Activated naive CD8-positive, alpha-beta T cell treated with anti-CD3 and anti-CD28 coated beads, Interleukin-2, amount 10 ng/mL, durations not matched to agents 7 days and 5 days (primary cell): ENCODE measurements around the gene DLX5. TPM values are rescaled to one million over a fixed set of nuclear protein-coding genes. Genes with fewer than 3 reads are reported as not detected.
A peak's percentile ranks its signal among the peaks of the same experiment; 100 is the strongest.
"Not testable (repeated sequence)": the region's sequence is repeated elsewhere in the genome, so short reads cannot be mapped to it uniquely, and the experiment has no call there.

Source experiments
- ATAC-seq: fragments of 150-1000 bp; cut with Tn5 transposase; one replicate; pipeline ENCODE4 v1.10.0; 2021; ENCODE audit warnings: low read depth, moderate library complexity
- POLR2A ChIA-PET: fragments of 350-600 bp; sonication (Branson Sonifier 250); formaldehyde crosslinking; loops from one replicate; lab custom pipeline; 2021; ENCODE audit warnings: antibody characterized with exemption; lab: Charles Lee
- DNase-seq: peaks from one replicate; pipeline ENCODE4 v3.0.0; 2021
- H3K27ac Mint-ChIP-seq: one replicate; pipeline ENCODE4 v1.8.0; 2022; ENCODE audit warnings: mild to moderate bottlenecking, mixed read lengths
- H3K27me3 Mint-ChIP-seq: one replicate; pipeline ENCODE4 v1.8.0; 2022; ENCODE audit warnings: mild to moderate bottlenecking, moderate library complexity, mixed read lengths
- H3K36me3 Mint-ChIP-seq: one replicate; pipeline ENCODE4 v1.8.0; 2021; ENCODE audit warnings: mild to moderate bottlenecking, mixed read lengths
- H3K4me1 Mint-ChIP-seq: one replicate; pipeline ENCODE4 v1.8.0; 2021; ENCODE audit warnings: mixed read lengths
- H3K4me3 Mint-ChIP-seq: one replicate; pipeline ENCODE4 v1.8.0; 2022; ENCODE audit warnings: mild to moderate bottlenecking, moderate library complexity, mixed read lengths
- H3K9me3 Mint-ChIP-seq: one replicate; pipeline ENCODE4 v1.8.0; 2021; ENCODE audit warnings: mixed read lengths
- total RNA-seq, 2 experiments: library from RNA; stranded (reverse); gene quantifications; one replicate each; pipeline ENCODE4 v1.2.3, GENCODE V29; 2021

DLX5 gene
- total RNA-seq = not detected

DNA sequence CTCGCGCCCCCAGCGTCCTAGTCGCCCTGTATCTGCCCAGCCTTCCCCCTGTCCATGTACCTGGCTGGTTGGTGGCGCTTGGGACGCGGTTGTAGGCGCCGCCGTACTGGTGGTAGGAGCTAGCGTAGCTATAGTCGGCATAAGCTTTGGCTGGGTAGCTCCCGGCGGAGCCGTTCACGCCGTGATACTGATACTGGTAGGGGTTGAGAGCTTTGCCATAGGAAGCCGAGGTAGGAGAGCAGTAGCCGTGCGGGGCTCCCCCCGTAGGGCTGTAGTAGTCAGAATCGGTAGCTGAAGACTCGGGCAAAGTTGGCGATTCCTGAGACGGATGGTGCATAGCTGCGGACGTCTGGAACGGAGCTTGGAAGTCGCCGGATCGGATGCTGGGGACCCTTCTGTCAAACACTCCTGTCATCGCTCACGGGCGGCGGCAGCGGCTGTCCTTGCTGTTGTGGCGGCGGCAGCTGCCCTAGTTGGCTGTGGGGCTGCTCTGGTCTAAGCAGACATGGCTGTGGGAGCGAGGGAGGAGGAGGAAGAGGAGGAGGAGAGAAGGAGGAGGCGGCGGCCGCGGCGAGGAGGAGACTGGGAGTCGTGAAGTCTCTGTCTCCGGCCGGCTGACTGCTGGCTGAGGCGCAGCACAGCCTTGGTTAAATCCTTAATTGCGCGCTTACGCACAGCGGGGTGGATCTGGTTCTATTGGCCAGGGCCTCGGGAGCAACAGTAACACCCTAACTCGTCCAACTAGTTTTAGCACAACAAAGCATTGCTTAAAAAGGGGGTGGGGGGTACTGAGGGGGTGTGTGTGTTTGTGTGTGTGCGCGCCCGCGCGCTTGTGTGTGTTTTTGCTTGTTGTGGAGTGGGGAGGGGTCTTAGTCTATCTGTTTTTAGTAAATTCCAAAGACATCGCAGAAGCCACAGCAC is at the start of gene DLX5:
DLX5 (minus strand) TSS at position 623 of the 921 bp plus-strand sequence; CDS start at position 415, 208 bp downstream.
- H3K4me3 Mint-ChIP-seq = peak within 1 kb of the TSS; percentile 20
- DNase-seq (peak; percentile 47), ATAC-seq (no peak)
- peaks cover 87% of the 10 kb centered on the region for H3K27me3 Mint-ChIP-seq
- H3K9me3 Mint-ChIP-seq = peaks cover 9% of the 10 kb centered on the region
- peak within 1 kb of the TSS; percentile 56 for H3K27ac Mint-ChIP-seq
- peaks cover 2% of the 10 kb centered on the region for H3K36me3 Mint-ChIP-seq
- peaks cover 30% of the 10 kb centered on the region for H3K4me1 Mint-ChIP-seq
- POLR2A ChIA-PET = no interaction called here

DNA sequence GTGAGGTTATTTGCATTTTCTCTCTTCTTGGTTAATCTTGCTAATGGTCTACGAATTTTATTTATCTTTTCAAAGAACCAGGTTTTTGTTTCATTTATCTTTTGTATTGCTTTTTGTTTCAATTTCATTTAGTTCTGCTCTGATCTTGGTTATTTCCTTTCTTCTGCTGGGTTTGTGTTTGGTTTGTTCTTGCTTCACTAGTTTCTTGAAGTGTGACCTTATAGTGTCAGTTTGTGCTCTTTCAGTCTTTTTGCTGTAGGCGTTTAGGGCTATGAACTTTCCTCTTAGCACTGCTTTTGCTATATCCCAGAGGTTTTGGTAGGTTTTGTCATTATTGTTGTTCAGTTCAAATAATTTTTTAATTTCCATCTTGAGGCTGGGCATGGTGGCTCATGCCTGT is 47.4 kb upstream of the DLX5 start:
- H3K4me1 Mint-ChIP-seq, ATAC-seq, H3K36me3 Mint-ChIP-seq, H3K4me3 Mint-ChIP-seq, POLR2A ChIA-PET, DNase-seq, H3K9me3 Mint-ChIP-seq: not testable (repeated sequence)
- H3K27me3 Mint-ChIP-seq = peaks cover 27% of the 10 kb centered on the region
- peak overlapping the region; percentile 13 for H3K27ac Mint-ChIP-seq

DNA sequence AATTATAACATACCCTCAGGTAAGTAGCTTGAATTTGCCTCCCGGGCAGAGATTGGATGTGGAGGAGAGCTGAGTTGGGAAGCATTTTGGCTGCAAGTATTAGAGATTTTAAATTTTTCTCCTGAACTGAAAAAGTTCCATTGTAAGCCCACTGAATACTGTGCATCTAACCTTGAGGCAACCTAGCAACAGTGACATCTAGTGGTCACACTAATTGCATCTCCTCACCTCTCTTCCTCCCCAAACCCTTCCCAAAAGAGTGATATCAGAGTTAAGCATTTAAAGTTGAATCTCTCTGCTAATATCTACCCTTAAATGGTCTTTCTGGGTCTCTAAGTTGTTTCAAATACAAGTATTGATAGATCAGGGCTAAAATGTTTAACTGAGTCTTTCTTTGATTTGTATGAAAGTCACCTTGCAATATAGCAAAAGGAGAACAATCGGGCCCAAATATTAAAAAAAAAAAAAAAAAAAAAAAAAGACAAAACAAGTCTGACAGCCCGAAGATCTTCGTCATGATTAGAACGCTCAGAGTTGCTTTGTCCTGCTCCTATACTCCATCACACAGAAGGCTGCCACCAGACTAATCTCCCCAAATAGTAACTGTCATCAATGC is 40.4 kb upstream of the DLX5 start:
- Mint-ChIP-seq H3K9me3 (no peaks in the 10 kb centered on the region), H3K4me3 (no peak overlapping the region), H3K36me3 (no peaks in the 10 kb centered on the region), H3K27ac (no peak overlapping the region), H3K27me3 (peaks cover 7% of the 10 kb centered on the region), H3K4me1 (no peaks in the 10 kb centered on the region)
- POLR2A ChIA-PET = no interaction called here
- ATAC-seq (peak; percentile 66), DNase-seq (no peak)

DNA sequence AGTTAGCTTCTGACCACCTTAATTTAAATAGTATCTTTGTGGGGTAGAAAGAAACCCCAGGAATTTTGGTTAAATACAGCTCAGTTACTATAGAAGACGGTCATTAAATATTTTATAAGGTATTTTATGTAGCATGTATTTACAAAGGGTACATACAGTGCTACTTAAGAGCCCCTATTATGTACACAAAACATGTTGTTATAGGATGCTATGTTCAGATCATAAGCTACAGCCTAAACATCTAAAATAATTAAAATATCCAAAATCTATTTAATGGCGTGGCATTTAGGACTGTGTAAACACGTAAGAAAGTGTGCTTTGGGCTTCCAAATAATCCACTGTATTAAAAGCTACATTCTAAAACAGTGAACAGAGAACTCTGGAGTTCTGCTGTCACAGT is 39.4 kb upstream of the DLX5 start:
- H3K9me3 Mint-ChIP-seq = peaks cover 4% of the 10 kb centered on the region
- DNase-seq (no peak), ATAC-seq (no peak)
- H3K36me3 Mint-ChIP-seq = no peaks in the 10 kb centered on the region
- H3K27ac Mint-ChIP-seq = no peak overlapping the region
- POLR2A ChIA-PET = no interaction called here
- no peak overlapping the region for H3K4me3 Mint-ChIP-seq
- peaks cover 8% of the 10 kb centered on the region for H3K27me3 Mint-ChIP-seq
- no peaks in the 10 kb centered on the region for H3K4me1 Mint-ChIP-seq

DNA sequence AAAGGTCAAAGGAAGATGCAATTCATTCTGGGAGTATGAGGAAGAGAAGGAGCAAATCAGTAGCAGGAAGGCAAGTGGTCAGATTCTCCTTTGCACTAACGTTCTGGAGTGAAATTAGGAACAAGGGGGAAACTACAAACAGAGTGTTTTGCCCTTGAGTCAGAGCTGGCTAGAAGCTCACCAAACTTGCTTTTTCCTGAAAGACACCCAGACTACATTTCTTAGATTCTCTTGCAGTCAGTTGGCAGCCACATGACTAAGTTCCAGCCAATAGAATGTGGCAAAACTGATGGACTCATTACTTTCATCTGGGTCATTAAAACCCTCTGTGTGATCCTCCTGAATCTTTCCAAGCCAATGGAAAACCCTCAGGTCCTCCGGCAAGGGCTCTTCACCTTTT is 18.6 kb upstream of the DLX5 start:
- Mint-ChIP-seq H3K36me3 (no peaks in the 10 kb centered on the region), H3K4me3 (no peak overlapping the region), H3K27ac (no peak overlapping the region), H3K27me3 (peaks cover 10% of the 10 kb centered on the region), H3K9me3 (no peaks in the 10 kb centered on the region), H3K4me1 (no peaks in the 10 kb centered on the region)
- POLR2A ChIA-PET = no interaction called here
- no peak for DNase-seq
- ATAC-seq = no peak

DNA sequence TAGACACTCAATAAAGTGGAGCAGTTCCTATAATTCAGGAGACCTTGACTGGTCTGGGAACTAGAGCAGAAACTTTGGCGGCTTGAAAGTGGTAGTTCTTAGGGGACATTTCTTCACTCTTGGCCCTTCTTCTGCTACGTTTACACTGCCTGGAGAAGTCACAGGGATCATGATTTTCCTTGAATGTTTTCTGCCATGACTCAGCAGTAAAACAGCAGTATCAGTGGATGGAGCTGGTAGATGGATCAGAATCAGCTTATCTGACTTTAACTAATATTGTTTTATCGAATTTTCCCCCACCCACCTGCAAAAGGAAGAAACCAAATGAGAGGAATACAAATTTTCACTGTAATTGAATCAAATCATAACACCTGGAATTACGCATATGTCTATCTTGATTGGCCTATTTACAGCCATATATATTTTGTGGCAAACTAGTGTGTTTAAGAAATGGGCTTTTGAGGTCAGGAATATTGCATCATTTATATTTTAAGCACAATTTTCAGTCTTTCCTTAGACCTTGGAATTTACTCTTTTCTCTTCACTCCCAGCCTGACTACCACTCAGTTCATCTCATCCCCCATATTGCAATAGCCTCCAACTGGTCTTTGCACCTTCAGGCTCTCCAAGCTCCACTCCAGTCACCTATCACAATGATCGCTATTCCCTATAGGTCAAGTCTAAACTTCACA is 14.9 kb upstream of the DLX5 start:
- POLR2A ChIA-PET = no interaction called here
- H3K27me3 Mint-ChIP-seq = peaks cover 10% of the 10 kb centered on the region
- no peak overlapping the region for H3K4me3 Mint-ChIP-seq
- DNase-seq (no peak), ATAC-seq (no peak)
- H3K27ac Mint-ChIP-seq = no peak overlapping the region
- no peaks in the 10 kb centered on the region for H3K4me1 Mint-ChIP-seq
- H3K9me3 Mint-ChIP-seq = no peaks in the 10 kb centered on the region
- H3K36me3 Mint-ChIP-seq = no peaks in the 10 kb centered on the region

DNA sequence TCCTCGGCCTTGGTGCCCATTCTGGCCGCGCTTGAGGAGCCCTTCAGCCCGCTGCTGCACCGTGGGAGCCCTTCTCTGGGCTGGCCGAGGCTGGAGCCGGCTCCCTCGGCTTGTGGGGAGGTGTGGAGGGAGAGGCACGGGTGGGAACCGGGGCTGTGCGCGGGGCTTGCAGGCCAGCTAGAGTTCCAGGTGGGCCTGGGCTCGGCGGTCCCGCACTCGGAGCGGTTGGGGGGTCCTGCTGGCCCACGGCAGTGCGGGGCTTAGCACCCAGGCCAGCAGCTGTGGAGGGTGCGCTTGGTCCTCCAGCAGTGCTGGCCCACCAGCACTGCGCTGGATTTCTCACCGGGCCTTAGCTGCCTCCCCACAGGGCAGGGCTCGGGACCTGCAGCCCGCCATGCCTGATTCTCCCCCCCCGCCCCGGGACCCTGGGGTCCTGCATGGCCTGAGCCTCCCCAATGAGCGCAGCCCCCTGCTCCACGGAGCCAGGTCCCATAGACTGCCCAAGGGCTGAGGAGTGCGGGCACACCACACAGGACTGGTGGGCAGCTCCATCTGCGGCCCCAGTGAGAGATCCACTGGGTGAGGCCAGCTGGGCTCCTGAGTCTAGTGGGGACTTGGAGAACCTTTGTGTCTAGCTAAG is 9.7 kb upstream of the DLX5 start:
- H3K27me3 Mint-ChIP-seq = peaks cover 18% of the 10 kb centered on the region
- H3K4me3 Mint-ChIP-seq, H3K4me1 Mint-ChIP-seq, DNase-seq, ATAC-seq, POLR2A ChIA-PET, H3K9me3 Mint-ChIP-seq, H3K27ac Mint-ChIP-seq, H3K36me3 Mint-ChIP-seq: not testable (repeated sequence)

DNA sequence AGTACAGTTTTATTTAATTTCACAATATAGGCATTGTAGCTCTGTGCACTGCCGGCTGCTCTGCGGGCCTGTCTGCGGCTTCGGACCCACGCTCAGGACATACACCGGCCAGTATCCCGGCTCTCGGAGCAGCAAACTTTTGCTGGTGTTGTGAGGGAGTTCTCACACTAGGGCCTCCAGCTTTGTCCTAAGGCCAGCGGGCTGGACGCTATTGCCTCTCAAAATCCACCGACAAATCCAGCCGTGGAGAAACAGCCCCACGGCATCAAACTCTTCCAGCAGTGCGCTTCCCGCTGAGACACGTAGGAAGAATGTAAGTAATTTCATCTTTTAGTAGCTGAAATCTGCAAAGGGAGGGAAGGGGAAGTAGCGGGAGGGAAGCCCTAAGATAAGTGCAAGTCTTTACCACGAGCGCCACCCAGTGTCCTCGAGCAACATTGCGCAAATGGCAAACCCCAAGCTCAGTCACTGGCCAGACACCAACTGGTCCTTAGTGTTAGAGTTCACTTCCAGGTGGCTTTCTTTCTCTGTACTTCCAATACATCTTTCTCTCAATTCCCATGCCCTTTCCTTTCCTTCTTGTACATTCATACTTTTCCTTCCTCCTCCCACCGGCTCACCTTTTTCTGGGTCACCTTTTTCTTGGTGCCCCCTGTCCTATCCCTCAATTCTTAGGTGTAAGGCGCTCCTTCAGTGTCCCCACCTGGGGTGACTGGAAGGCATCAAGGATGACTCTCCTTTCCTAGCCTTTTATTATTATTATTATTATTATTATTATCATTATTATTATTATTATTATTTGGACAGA is 3.0 kb upstream of the DLX5 start:
- Mint-ChIP-seq H3K27me3 (peaks cover 78% of the 10 kb centered on the region), H3K4me1 (peaks cover 22% of the 10 kb centered on the region), H3K9me3 (peaks cover 1% of the 10 kb centered on the region), H3K27ac (no peak overlapping the region), H3K4me3 (peak overlapping the region; percentile 80), H3K36me3 (no peaks in the 10 kb centered on the region)
- ATAC-seq (peak; percentile 86), DNase-seq (peak; percentile 67)
- POLR2A ChIA-PET = interaction anchor here (0.6 kb wide), 1 partner anchor 23 kb away, joined by 4 read pairs; no protein-coding TSS in a partner anchor

DNA sequence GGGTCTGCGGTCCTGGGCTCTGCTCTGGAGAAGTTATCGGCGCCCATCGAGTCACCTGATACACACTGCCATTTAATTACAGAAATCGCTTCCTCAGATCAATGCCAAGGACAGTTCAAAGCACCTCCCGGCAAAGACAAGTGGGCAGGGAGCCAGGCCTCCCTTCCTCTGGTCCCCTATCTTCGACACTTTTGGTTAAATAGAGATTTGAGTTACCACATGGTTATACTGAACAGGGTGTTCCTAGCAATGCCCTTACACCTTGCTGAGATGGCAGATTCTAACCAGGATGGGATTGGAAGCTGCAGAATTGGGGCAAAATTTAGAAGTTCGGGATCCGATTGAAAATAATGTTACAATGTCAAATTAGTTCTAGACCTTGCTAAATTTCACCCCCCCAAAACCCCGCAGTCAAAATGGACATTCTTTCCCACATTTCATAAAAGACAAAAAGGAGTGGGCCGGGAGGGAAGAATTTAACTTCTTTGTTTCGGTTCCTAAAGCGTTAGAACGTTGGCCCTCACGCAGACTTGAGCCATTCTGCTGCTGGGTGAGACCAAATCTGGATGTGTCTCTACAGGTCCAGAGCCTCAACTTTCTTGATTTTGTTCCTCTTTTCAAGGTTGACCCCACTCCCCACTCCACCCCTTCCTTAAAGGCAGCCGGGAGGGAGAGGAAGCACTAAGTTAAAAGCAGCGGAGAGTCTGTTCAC is 2.2 kb upstream of the DLX5 start:
- Mint-ChIP-seq H3K9me3 (peaks cover 8% of the 10 kb centered on the region), H3K4me3 (peak overlapping the region; percentile 80), H3K4me1 (peaks cover 30% of the 10 kb centered on the region), H3K27me3 (peaks cover 86% of the 10 kb centered on the region), H3K36me3 (peaks cover 2% of the 10 kb centered on the region), H3K27ac (no peak overlapping the region)
- POLR2A ChIA-PET = no interaction called here
- no peak for DNase-seq
- no peak for ATAC-seq

DNA sequence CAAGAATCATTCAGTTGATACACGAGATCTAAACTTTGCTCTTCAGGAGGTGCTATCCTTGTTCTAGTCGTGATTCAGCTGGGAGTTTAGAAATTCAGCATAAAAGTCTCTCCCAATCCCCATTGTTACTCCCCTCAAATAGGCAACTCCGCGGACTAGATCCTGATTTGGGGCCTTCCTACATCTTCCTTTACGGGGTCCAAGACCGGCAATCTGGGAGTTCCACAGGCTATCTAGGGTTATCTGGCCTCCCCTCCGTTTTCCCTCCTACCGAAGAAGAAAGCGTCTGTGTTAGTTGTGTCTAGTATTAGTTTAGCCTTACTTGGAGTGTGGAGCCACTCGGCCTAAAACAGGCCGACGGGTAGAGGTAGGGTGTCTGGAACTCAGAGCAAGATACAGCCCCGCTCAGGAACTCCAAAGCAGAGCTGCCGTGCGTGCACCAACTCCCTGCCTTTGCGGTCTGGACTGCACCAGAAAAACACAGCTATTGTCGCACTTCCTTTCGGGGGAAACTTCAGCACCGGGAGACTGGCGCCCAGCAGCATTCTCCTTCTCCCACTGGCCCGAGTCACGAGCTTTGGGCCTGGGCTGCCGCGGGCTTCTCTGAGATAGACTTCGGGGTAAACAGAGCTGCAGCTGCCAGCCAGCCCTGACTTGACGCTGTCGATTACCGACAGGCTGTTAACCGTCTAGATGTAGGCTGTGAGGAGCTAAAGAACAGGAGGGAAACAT is 1.5 kb upstream of the DLX5 start:
- no peak overlapping the region for H3K27ac Mint-ChIP-seq
- peaks cover 9% of the 10 kb centered on the region for H3K9me3 Mint-ChIP-seq
- peak; percentile 44 for DNase-seq
- peaks cover 87% of the 10 kb centered on the region for H3K27me3 Mint-ChIP-seq
- peaks cover 30% of the 10 kb centered on the region for H3K4me1 Mint-ChIP-seq
- H3K36me3 Mint-ChIP-seq = peaks cover 2% of the 10 kb centered on the region
- H3K4me3 Mint-ChIP-seq = peak overlapping the region; percentile 80
- POLR2A ChIA-PET = no interaction called here
- ATAC-seq = no peak

DNA sequence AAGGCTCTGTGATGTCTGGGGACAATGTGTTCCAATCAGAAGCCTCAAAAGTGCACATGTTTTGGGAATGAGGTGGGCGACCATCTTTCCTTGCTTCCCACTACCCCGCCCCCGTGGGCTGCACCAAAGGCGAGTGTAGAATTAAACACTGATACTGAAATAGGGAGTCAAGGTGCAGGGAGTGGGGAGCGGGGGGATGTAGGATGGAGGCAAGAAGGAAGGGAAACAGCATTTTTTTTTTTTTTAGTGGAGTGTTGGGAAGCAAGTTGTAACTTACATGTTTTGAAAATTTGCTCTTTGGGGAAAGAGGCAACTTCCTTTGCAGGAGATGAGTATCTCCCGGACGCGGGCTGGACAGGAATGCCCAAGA is 484 bp upstream of the DLX5 start:
- no peak for ATAC-seq
- no peak overlapping the region for H3K27ac Mint-ChIP-seq
- DNase-seq = no peak

More for the DNA sequence above, 484 bp upstream of the DLX5 start:
- peaks cover 88% of the 10 kb centered on the region for H3K27me3 Mint-ChIP-seq
- POLR2A ChIA-PET = no interaction called here
- H3K9me3 Mint-ChIP-seq = peaks cover 9% of the 10 kb centered on the region
- peaks cover 30% of the 10 kb centered on the region for H3K4me1 Mint-ChIP-seq
- no peak overlapping the region for H3K4me3 Mint-ChIP-seq
- peaks cover 2% of the 10 kb centered on the region for H3K36me3 Mint-ChIP-seq
